ENCODE data around the gene ZSWIM8.

Gene ZSWIM8

GRCh38 chr10:73841061-73841421 lies 55.6 kb downstream of the ZSWIM8 start:
- no peak for DNase-seq

DNA sequence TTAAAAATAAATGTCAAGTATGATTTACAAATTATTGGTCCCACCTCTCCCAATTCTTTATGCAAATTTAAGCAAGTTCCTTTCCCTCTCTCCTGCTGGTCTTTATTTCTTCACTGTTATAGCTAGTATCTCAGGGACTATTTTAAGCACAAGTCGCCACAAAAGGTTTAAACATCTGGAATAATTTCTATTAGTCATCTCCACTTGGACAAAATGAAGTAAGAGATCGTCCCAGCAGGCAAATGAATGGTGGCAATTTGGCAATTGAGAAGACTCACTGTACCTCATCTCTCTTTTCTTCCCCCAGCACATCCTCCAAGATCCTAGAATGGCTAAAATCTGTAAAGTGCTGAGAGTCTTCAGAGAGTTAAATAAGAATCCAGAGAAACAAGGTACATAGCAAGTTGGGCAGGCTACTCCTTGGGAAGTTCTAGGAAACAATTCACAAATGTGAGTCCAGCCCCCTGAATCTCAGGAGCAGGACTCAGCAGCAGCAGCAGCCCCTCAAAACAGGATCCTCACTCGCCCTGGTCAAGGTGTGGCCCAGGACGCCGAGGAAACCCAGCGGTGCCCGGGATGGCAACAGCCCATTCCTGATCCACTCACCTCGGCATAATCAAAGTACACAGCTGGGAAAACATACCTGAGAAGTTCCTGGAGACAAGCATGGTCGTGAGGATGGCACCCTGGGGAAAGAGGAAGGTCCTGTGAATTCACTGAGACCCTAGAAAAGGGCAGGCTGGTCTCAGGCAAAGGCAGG lies 56.3 kb downstream of the ZSWIM8 start:
- no peak for DNase-seq

GRCh38 chr10:73842349-73842748 lies 56.9 kb downstream of the ZSWIM8 start:
- DNase-seq: no peak

- DNase-seq: no peak
These were observed 57.9 kb downstream of the ZSWIM8 start for GRCh38 chr10:73843261-73843660.

DNA sequence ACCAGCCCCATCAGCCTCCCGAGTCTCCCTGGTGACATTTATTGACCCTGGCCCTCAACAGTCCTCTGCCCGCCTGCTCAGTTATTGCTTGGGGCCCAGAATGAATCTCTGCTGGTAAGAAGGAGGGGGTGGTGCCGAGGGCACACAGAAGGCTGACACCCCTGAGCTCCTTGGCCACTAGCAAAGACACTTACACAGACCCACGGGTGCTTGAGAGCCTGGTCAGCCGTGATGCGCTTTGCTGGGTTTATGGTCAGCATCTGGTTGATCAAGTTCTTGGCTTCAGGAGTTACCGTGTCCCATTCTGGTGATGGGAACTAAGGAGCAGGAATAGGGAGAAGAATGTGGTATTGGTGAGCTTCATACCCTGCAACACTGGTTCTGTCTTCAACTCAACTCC lies 61.6 kb downstream of the ZSWIM8 start:
- DNase-seq: no peak

GRCh38 chr10:73848821-73849489 lies 63.5 kb downstream of the ZSWIM8 start:
- DNase-seq: peak; percentile 65

DNA sequence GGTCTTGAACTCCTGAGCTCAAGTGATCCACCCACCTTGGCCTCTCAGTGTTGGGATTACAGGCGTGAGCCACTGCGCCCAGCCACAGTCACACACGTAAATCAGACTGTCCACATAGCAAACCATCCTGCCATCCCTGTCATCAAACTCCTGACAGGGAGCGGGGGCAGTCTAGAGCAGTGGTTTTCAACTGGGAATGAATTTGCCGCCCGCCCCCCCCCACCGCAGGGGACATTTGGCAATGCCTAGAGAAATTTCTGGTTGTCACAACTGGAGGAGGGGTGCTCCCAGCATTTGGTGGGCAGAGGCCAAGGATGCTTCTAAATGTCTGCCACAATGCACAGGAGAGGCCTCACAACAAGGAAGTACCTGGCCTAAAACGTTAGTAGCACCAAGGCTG lies 64.8 kb downstream of the ZSWIM8 start:
- no peak for DNase-seq

DNA sequence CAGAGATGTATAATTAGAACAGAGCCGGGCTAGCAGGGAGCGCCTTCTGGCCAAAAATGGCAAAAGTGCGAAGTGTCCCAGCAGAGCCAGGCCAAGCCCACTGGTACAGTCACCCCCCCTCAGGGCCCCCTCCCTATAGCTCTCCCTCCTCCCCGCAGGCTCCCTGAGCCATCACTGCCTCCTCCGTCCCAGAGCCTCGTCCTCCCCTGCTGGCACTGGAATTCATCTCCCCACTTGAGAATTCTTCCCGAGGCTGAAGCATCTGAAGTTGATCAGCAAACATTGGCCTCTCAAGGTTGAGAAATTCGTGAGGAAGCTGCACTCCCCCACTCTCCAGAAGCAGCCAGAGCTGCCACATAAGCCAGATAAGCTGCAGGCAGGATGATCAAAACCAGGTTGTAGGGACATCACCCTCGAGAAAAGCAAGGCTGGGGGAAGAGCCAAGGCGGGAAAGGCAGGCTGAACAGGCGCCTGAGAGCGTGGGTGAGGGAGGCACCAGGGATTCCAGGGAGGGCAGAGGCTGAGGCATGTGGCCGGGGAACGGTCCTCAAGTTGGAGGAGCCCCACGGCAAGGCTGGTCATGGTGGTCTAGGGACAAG lies 65.6 kb downstream of the ZSWIM8 start:
- no peak for DNase-seq

All from right kidney (tissue), 1 donor.